ENCODE results near the gene UBE3D.
"Not testable (repeated sequence)": the region's sequence is repeated elsewhere in the genome, so short reads cannot be mapped to it uniquely, and the experiment has no call there.

UBE3D gene

DNA sequence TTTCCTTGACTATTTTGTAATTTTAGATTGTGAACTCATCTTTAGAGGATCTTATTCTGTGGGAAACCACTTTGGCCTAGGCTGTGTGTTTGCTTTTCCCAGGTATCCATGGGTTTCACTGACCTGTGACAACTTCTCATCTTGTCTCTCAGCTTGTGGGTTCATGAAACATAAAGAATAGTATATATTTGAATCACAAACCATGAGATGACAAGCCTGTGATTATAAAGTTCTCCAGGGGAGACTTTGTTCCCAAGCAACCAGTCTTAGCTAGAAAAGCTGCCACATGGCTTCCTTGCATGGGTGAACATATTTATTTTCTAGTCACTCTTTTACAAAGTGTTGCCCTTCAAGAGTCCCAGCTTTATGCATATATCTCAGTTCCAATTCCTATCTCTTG, 201.9 kb downstream of the UBE3D start:
- Histone ChIP-seq H3K4me3 (ENCODE audit: low read length) (no peak overlapping the region), H3K27ac (ENCODE audit: low read length) (no peak overlapping the region), H3K9ac (ENCODE audit: low read length) (no peak overlapping the region), H3K4me1 (ENCODE audit: control insufficient read depth, low read depth, low read length) (no peaks in the 10 kb centered on the region), H3K36me3 (ENCODE audit: control insufficient read depth, low read depth, low read length) (no peaks in the 10 kb centered on the region), H3K27me3 (ENCODE audit: control insufficient read depth, insufficient read depth, low read length) (no peaks in the 10 kb centered on the region), H3K9me3 (ENCODE audit: control insufficient read depth, low read depth, low read length) (no peaks in the 10 kb centered on the region)

- H3K4me1 ChIP-seq (ENCODE audit: control insufficient read depth, low read depth, low read length): no peaks in the 10 kb centered on the region
- no peaks in the 10 kb centered on the region for H3K27me3 ChIP-seq (ENCODE audit: control insufficient read depth, insufficient read depth, low read length)
- H3K36me3 ChIP-seq (ENCODE audit: control insufficient read depth, low read depth, low read length): no peaks in the 10 kb centered on the region
- H3K4me3 ChIP-seq (ENCODE audit: low read length): no peak overlapping the region
- H3K9me3 ChIP-seq (ENCODE audit: control insufficient read depth, low read depth, low read length): no peaks in the 10 kb centered on the region
- no peak overlapping the region for H3K27ac ChIP-seq (ENCODE audit: low read length)
- H3K9ac ChIP-seq (ENCODE audit: low read length): no peak overlapping the region
Measured at GRCh38 chr6:82862543-82862942, 203.1 kb downstream of the UBE3D start.

DNA sequence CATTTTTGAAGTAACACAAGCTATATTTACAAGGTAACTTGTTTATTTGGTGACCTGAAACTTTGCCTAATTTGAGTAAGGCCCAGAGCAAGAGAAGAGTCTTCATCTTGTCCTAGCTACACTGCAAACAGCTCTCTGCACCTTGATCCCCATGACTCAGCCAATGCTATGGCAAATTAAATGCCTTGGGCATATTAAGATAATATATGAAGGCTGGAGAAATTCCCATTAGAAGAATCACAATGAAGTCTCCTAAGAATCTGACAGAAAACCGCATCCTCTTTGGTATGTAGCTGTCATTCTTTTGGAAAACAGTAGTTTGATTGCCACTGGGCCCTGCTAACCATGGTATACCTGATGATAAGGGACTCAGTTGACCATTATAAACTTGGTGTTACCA, 204.5 kb downstream of the UBE3D start:
- Histone ChIP-seq H3K36me3 (ENCODE audit: control insufficient read depth, low read depth, low read length) (no peaks in the 10 kb centered on the region), H3K4me3 (ENCODE audit: low read length) (no peak overlapping the region), H3K4me1 (ENCODE audit: control insufficient read depth, low read depth, low read length) (no peaks in the 10 kb centered on the region), H3K9me3 (ENCODE audit: control insufficient read depth, low read depth, low read length) (no peaks in the 10 kb centered on the region), H3K9ac (ENCODE audit: low read length) (no peak overlapping the region), H3K27ac (ENCODE audit: low read length) (no peak overlapping the region), H3K27me3 (ENCODE audit: control insufficient read depth, insufficient read depth, low read length) (no peaks in the 10 kb centered on the region)

GRCh38 chr6:82856077-82856476, 209.6 kb downstream of the UBE3D start:
- not testable (repeated sequence) for H3K4me1 ChIP-seq (ENCODE audit: control insufficient read depth, low read depth, low read length); H3K9me3 ChIP-seq (ENCODE audit: control insufficient read depth, low read depth, low read length); H3K9ac ChIP-seq (ENCODE audit: low read length); H3K4me3 ChIP-seq (ENCODE audit: low read length); H3K27me3 ChIP-seq (ENCODE audit: control insufficient read depth, insufficient read depth, low read length); H3K36me3 ChIP-seq (ENCODE audit: control insufficient read depth, low read depth, low read length); H3K27ac ChIP-seq (ENCODE audit: low read length)

- not testable (repeated sequence) for H3K27me3 ChIP-seq (ENCODE audit: control insufficient read depth, insufficient read depth, low read length); H3K4me3 ChIP-seq (ENCODE audit: low read length); H3K9me3 ChIP-seq (ENCODE audit: control insufficient read depth, low read depth, low read length); H3K36me3 ChIP-seq (ENCODE audit: control insufficient read depth, low read depth, low read length); H3K9ac ChIP-seq (ENCODE audit: low read length); H3K27ac ChIP-seq (ENCODE audit: low read length); H3K4me1 ChIP-seq (ENCODE audit: control insufficient read depth, low read depth, low read length)
Measured at GRCh38 chr6:82852904-82853303, 212.7 kb downstream of the UBE3D start.

- H3K36me3 ChIP-seq (ENCODE audit: control insufficient read depth, low read depth, low read length): no peaks in the 10 kb centered on the region
- H3K27me3 ChIP-seq (ENCODE audit: control insufficient read depth, insufficient read depth, low read length): no peaks in the 10 kb centered on the region
- no peak overlapping the region for H3K4me3 ChIP-seq (ENCODE audit: low read length)
- no peak overlapping the region for H3K9ac ChIP-seq (ENCODE audit: low read length)
- H3K9me3 ChIP-seq (ENCODE audit: control insufficient read depth, low read depth, low read length): no peaks in the 10 kb centered on the region
- no peaks in the 10 kb centered on the region for H3K4me1 ChIP-seq (ENCODE audit: control insufficient read depth, low read depth, low read length)
- no peak overlapping the region for H3K27ac ChIP-seq (ENCODE audit: low read length)
Measured at GRCh38 chr6:82843291-82843885, 222.3 kb downstream of the UBE3D start.

GRCh38 chr6:82842721-82843120, 222.9 kb downstream of the UBE3D start:
- Histone ChIP-seq H3K27me3 (ENCODE audit: control insufficient read depth, insufficient read depth, low read length) (no peaks in the 10 kb centered on the region), H3K27ac (ENCODE audit: low read length) (no peak overlapping the region), H3K9me3 (ENCODE audit: control insufficient read depth, low read depth, low read length) (no peaks in the 10 kb centered on the region), H3K36me3 (ENCODE audit: control insufficient read depth, low read depth, low read length) (no peaks in the 10 kb centered on the region), H3K9ac (ENCODE audit: low read length) (no peak overlapping the region), H3K4me3 (ENCODE audit: low read length) (no peak overlapping the region), H3K4me1 (ENCODE audit: control insufficient read depth, low read depth, low read length) (no peaks in the 10 kb centered on the region)

Measured in iPS-18a (cell line).